Mesendoderm (in vitro differentiated cells): ENCODE measurements around the gene AKAP13.
A peak's percentile ranks its signal among the peaks of the same experiment; 100 is the strongest.

Experiments used
- DNase-seq: peaks from one replicate; pipeline ENCODE4 v3.0.0; 2013
- H2AK5ac ChIP-seq: 2 replicates; pipeline ENCODE4 v1.6.1; 2013; ENCODE audit warnings: low read length, inconsistent platforms
- H2BK120ac ChIP-seq: 2 replicates; pipeline ENCODE4 v1.6.1; 2013; ENCODE audit warnings: low read depth, mild to moderate bottlenecking, low read length, moderate library complexity, mixed read lengths
- H2BK15ac ChIP-seq: replicated peaks from 2 replicates; pipeline ENCODE4 v1.6.1; 2013; ENCODE audit warnings: low read depth, mild to moderate bottlenecking, moderate library complexity
- H2BK5ac ChIP-seq: 2 replicates; pipeline ENCODE4 v1.6.1; 2013; ENCODE audit warnings: low read length, inconsistent platforms
- H3K18ac ChIP-seq: 2 replicates; pipeline ENCODE4 v1.6.1; 2013; ENCODE audit warnings: mild to moderate bottlenecking, low read length, mixed read lengths
- H3K23ac ChIP-seq: one replicate; pipeline ENCODE4 v1.6.1; 2013; ENCODE audit warnings: low read length
- H3K27ac ChIP-seq: 2 replicates; pipeline ENCODE4 v1.5.1; 2013; ENCODE audit warnings: low read depth, mild to moderate bottlenecking, inconsistent platforms, low read length, moderate library complexity
- H3K27me3 ChIP-seq: 2 replicates; pipeline ENCODE4 v1.6.1; 2013; ENCODE audit warnings: low read length, control low read depth, mild to moderate bottlenecking, inconsistent platforms; ENCODE audit not compliant: insufficient read depth, poor library complexity
- H3K36me3 ChIP-seq: 2 replicates; pipeline ENCODE4 v1.6.1; 2013; ENCODE audit warnings: low read length, inconsistent platforms; ENCODE audit not compliant: control insufficient read depth, insufficient read depth
- H3K4ac ChIP-seq: one replicate; pipeline ENCODE4 v1.6.1; 2013; ENCODE audit warnings: low read depth, mild to moderate bottlenecking, low read length, moderate library complexity
- H3K4me1 ChIP-seq: 2 replicates; pipeline ENCODE4 v1.6.1; 2013; ENCODE audit warnings: low read depth, low read length, inconsistent platforms; ENCODE audit not compliant: control insufficient read depth
- H3K4me2 ChIP-seq: 2 replicates; pipeline ENCODE4 v1.6.1; 2013; ENCODE audit warnings: low read length
- H3K4me3 ChIP-seq: 2 replicates; pipeline ENCODE4 v1.5.1; 2013; ENCODE audit warnings: mild to moderate bottlenecking, low read length
- H3K56ac ChIP-seq: one replicate; pipeline ENCODE4 v1.6.1; 2013; ENCODE audit warnings: low read length
- H3K79me1 ChIP-seq: 2 replicates; pipeline ENCODE4 v1.6.1; 2013; ENCODE audit warnings: low read length, inconsistent platforms
- H3K79me2 ChIP-seq: 2 replicates; pipeline ENCODE4 v1.6.1; 2013; ENCODE audit warnings: mild to moderate bottlenecking, low read length; ENCODE audit not compliant: control insufficient read depth, insufficient read depth
- H3K9ac ChIP-seq: 2 replicates; pipeline ENCODE4 v1.6.1; 2013; ENCODE audit warnings: low read length, inconsistent platforms
- H4K5ac ChIP-seq: one replicate; pipeline ENCODE4 v1.6.1; 2013; ENCODE audit warnings: low read length
- H4K8ac ChIP-seq: one replicate; pipeline ENCODE4 v1.6.1; 2013; ENCODE audit warnings: low read depth, mild to moderate bottlenecking, control low read depth, low read length, moderate library complexity
- WGBS: extraction: QIAGEN DNeasy Blood & Tissue Kit; methylation state at CpG from one replicate; pipeline ENCODE4 v1.1.7; 2013; ENCODE audit warnings: low lambda C conversion rate, missing lambda C conversion rate; ENCODE audit not compliant: insufficient coverage; ENCODE audit errors: extremely low coverage; 5-methylcytosine and 5-hydroxymethylcytosine counted together

Gene AKAP13

DNA sequence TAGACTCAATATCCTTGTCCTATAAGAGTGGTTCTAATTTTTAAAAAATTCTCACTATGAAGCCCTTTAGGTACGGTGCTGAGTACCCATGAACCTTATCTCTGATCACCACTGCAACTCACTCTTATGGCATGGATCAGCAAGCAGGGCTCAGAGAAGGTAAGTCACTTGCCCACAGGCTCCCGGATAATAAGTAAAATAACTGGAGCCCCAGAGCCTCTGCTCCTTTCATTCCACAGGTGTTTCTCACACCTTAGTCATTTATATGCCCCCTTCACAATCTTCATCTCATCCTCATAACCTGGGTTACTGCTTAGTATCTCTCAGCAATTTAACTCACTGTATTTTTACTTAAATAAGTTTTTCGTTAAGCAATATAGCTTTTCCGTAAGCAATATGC is 28.4 kb upstream of the AKAP13 start:
- peaks cover 3% of the 10 kb centered on the region for H3K4me1 ChIP-seq
- no peak overlapping the region for H4K8ac ChIP-seq
- H4K5ac ChIP-seq: no peak overlapping the region
- H3K36me3 ChIP-seq: no peaks in the 10 kb centered on the region
- no peak overlapping the region for H3K4me2 ChIP-seq
- H3K23ac ChIP-seq: no peak overlapping the region
- H2BK120ac ChIP-seq: no peak overlapping the region
- no peak for DNase-seq
- no peaks in the 10 kb centered on the region for H3K27me3 ChIP-seq
- H3K4ac ChIP-seq: no peak overlapping the region
- H2AK5ac ChIP-seq: no peak overlapping the region
- WGBS: no CpG with 5 or more reads among the region's 4 CpGs
- no peaks in the 10 kb centered on the region for H3K79me1 ChIP-seq
- no peak overlapping the region for H2BK5ac ChIP-seq
- H2BK15ac ChIP-seq: no peak overlapping the region
- H3K79me2 ChIP-seq: no peaks in the 10 kb centered on the region
- H3K4me3 ChIP-seq: no peak overlapping the region
- H3K27ac ChIP-seq: no peak overlapping the region
- H3K56ac ChIP-seq: no peak overlapping the region
- H3K18ac ChIP-seq: no peak overlapping the region
- no peak overlapping the region for H3K9ac ChIP-seq

DNA sequence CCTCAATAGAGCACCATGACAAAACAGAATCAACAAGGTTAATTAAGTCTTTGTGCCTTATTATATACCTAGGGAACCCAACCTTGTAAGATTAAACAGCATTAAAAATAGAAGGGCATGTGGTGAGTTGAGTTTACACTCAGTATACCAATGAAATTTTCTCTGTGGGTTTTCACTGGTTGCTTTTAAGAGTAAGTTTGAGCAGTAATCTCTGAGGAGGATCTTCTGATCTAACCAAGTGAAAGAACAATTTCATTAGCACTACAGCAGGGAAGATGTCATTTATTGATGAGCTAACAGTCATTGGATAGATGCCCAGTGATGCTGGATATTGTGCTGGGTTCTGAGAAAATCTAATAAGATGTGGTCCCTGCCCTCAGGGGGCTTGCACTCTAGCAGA is 26.9 kb upstream of the AKAP13 start:
- H3K56ac ChIP-seq: no peak overlapping the region
- H3K27ac ChIP-seq: no peak overlapping the region
- H3K4ac ChIP-seq: no peak overlapping the region
- no peak overlapping the region for H2BK5ac ChIP-seq
- no peak overlapping the region for H3K18ac ChIP-seq
- no peak overlapping the region for H3K4me2 ChIP-seq
- H3K23ac ChIP-seq: no peak overlapping the region
- peaks cover 3% of the 10 kb centered on the region for H3K4me1 ChIP-seq
- no peak overlapping the region for H2AK5ac ChIP-seq
- no peak overlapping the region for H2BK15ac ChIP-seq
- H3K4me3 ChIP-seq: no peak overlapping the region
- no peak overlapping the region for H3K9ac ChIP-seq
- no peak overlapping the region for H4K5ac ChIP-seq
- no peak overlapping the region for H2BK120ac ChIP-seq
- no peaks in the 10 kb centered on the region for H3K79me2 ChIP-seq
- H3K27me3 ChIP-seq: no peaks in the 10 kb centered on the region
- H4K8ac ChIP-seq: no peak overlapping the region
- H3K36me3 ChIP-seq: no peaks in the 10 kb centered on the region
- no peaks in the 10 kb centered on the region for H3K79me1 ChIP-seq
- DNase-seq: no peak

GRCh38 chr15:85354461-85354860 is 25.9 kb upstream of the AKAP13 start:
- no peak overlapping the region for H3K4me2 ChIP-seq
- H2AK5ac ChIP-seq: no peak overlapping the region
- H2BK5ac ChIP-seq: no peak overlapping the region
- H3K56ac ChIP-seq: no peak overlapping the region
- no peak overlapping the region for H3K23ac ChIP-seq
- WGBS: no CpG with 5 or more reads among the region's 4 CpGs
- no peak overlapping the region for H2BK15ac ChIP-seq
- peak; percentile 79 for DNase-seq
- H3K9ac ChIP-seq: no peak overlapping the region
- no peaks in the 10 kb centered on the region for H3K27me3 ChIP-seq
- H3K4me1 ChIP-seq: peaks cover 3% of the 10 kb centered on the region
- no peaks in the 10 kb centered on the region for H3K36me3 ChIP-seq
- H4K8ac ChIP-seq: no peak overlapping the region
- no peaks in the 10 kb centered on the region for H3K79me1 ChIP-seq
- H3K18ac ChIP-seq: no peak overlapping the region
- peak overlapping the region; percentile 37 for H3K4ac ChIP-seq
- no peak overlapping the region for H3K27ac ChIP-seq
- no peak overlapping the region for H2BK120ac ChIP-seq
- no peaks in the 10 kb centered on the region for H3K79me2 ChIP-seq
- H3K4me3 ChIP-seq: no peak overlapping the region
- H4K5ac ChIP-seq: no peak overlapping the region

- no peak overlapping the region for H3K18ac ChIP-seq
- no peak overlapping the region for H2BK5ac ChIP-seq
- no peaks in the 10 kb centered on the region for H3K79me1 ChIP-seq
- no peak overlapping the region for H3K4me3 ChIP-seq
- no peak overlapping the region for H3K4me2 ChIP-seq
- H3K27me3 ChIP-seq: no peaks in the 10 kb centered on the region
- no peak overlapping the region for H4K8ac ChIP-seq
- no CpG with 5 or more reads among the region's 4 CpGs for WGBS
- H3K56ac ChIP-seq: no peak overlapping the region
- H3K36me3 ChIP-seq: no peaks in the 10 kb centered on the region
- DNase-seq: no peak
- peak overlapping the region; percentile 37 for H3K4ac ChIP-seq
- no peaks in the 10 kb centered on the region for H3K79me2 ChIP-seq
- H3K23ac ChIP-seq: no peak overlapping the region
- no peak overlapping the region for H4K5ac ChIP-seq
- no peak overlapping the region for H3K27ac ChIP-seq
- no peak overlapping the region for H2BK15ac ChIP-seq
- peaks cover 3% of the 10 kb centered on the region for H3K4me1 ChIP-seq
- no peak overlapping the region for H2BK120ac ChIP-seq
- H3K9ac ChIP-seq: no peak overlapping the region
- no peak overlapping the region for H2AK5ac ChIP-seq
Observed at GRCh38 chr15:85354948-85355347, 25.5 kb upstream of the AKAP13 start.

- no peak overlapping the region for H3K56ac ChIP-seq
- no peak overlapping the region for H2BK5ac ChIP-seq
- no peak overlapping the region for H3K18ac ChIP-seq
- no peak overlapping the region for H4K5ac ChIP-seq
- H3K9ac ChIP-seq: no peak overlapping the region
- H3K79me2 ChIP-seq: no peaks in the 10 kb centered on the region
- DNase-seq: peak; percentile 56
- no peaks in the 10 kb centered on the region for H3K27me3 ChIP-seq
- H3K23ac ChIP-seq: no peak overlapping the region
- no peak overlapping the region for H3K27ac ChIP-seq
- no peaks in the 10 kb centered on the region for H3K79me1 ChIP-seq
- no peak overlapping the region for H4K8ac ChIP-seq
- WGBS: no CpG with 5 or more reads among the region's 1 CpG
- H3K4me3 ChIP-seq: no peak overlapping the region
- H2BK15ac ChIP-seq: no peak overlapping the region
- H3K4me1 ChIP-seq: peaks cover 3% of the 10 kb centered on the region
- no peak overlapping the region for H2AK5ac ChIP-seq
- H3K4ac ChIP-seq: no peak overlapping the region
- H3K4me2 ChIP-seq: no peak overlapping the region
- no peaks in the 10 kb centered on the region for H3K36me3 ChIP-seq
- H2BK120ac ChIP-seq: no peak overlapping the region
Observed at GRCh38 chr15:85356276-85356675, 24.1 kb upstream of the AKAP13 start.

DNA sequence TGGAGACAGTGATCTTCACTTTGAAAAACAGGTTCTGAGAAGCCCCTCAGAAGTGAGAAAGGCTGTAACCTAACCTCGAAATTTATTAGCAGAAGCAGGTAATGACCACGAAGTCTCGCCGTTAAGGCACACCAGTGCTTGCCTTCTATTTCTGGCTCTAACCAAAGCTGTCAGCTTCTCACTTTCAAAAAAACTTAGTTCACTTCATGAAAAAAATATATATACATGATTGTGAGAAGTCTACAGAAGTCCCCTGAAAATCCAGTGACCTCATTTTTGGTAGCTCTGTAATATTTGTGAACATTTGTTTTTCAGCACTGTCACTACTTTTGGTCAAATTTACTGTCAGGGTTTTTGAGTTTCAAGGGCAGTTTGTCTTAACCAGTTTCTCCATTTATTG is 19.1 kb upstream of the AKAP13 start:
- no CpG with 5 or more reads among the region's 4 CpGs for WGBS
- H3K4me1 ChIP-seq: no peaks in the 10 kb centered on the region

More for the DNA sequence above, 19.1 kb upstream of the AKAP13 start:
- no peak overlapping the region for H2BK120ac ChIP-seq
- H2BK5ac ChIP-seq: no peak overlapping the region
- H4K5ac ChIP-seq: no peak overlapping the region
- no peak overlapping the region for H3K18ac ChIP-seq
- no peaks in the 10 kb centered on the region for H3K27me3 ChIP-seq
- no peak overlapping the region for H3K4me3 ChIP-seq
- H3K4me2 ChIP-seq: no peak overlapping the region
- no peak overlapping the region for H4K8ac ChIP-seq
- DNase-seq: no peak
- H3K9ac ChIP-seq: no peak overlapping the region
- H3K56ac ChIP-seq: no peak overlapping the region
- H3K79me1 ChIP-seq: no peaks in the 10 kb centered on the region
- no peaks in the 10 kb centered on the region for H3K36me3 ChIP-seq
- H3K4ac ChIP-seq: no peak overlapping the region
- H2BK15ac ChIP-seq: no peak overlapping the region
- H2AK5ac ChIP-seq: no peak overlapping the region
- no peaks in the 10 kb centered on the region for H3K79me2 ChIP-seq
- no peak overlapping the region for H3K27ac ChIP-seq
- H3K23ac ChIP-seq: no peak overlapping the region
